ENCODE data around the gene FHL1.

- TF ChIP-seq CTCF (IDR thresholded peaks at IDR 0.05) (no peak), POLR2A (IDR thresholded peaks at IDR 0.05) (no peak)
These were observed 38.7 kb downstream of the FHL1 start for GRCh38 chrX:136186023-136186413.

All from thyroid gland (tissue), 4 donors.